Measurements from ENCODE around the gene MMEL1. TPM values are rescaled to one million over a fixed set of nuclear protein-coding genes. Genes with fewer than 3 reads are reported as not detected.

The MMEL1 gene
- polyA plus RNA-seq, 1 of the 3 experiments (the other 2 are of a cell fraction): 0.16 TPM

DNA sequence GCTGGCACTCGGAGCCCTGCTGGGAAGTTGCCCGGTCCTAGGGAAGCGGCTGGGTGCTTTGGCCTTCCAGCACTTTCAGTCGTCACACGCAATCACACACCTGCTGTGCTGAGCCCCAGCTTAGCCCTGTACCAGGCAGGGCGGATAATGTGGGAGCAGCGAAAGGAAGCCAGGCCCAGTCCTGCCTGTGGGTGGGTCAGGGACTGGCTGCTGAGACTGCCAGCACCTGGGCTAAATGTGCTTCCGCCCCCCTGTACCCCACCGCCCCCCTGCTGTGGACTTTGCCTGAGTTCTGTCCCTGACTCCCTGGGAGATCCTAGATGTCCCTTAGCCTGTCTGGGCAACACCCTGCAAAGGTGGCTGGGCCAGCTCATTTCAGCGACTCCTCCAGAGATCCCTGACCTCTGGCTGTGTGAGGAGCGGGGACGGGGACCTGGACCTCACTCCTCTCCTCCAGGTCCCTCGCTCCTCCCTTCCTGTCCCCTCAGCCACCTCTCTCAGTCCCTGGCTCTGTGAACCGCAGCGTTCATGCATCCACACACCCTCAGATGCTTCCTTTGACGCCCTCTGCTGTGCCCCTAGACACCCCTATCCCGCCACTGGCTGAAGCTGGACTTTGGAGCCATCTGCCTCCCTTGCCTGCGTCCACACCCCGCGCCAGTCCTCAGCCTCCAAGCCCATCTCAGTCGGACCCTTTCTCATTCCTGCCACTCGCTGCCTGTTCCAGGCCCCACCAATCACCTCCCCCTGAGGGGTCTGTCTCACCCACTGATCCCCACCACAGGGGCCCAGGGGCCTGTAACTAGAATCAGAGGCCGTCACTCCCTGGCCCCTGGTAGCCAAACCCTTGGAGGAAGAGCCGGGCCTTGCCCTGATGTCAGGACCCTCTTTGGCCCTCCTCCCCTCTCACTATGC is 1.4 kb downstream of the MMEL1 start:
- 41% methylated on average over 15 of the region's 24 CpGs for WGBS (ENCODE audit: low lambda C conversion rate)
- no peaks in the 10 kb centered on the region for H3K79me2 ChIP-seq (ENCODE audit: insufficient read depth)
- no peak overlapping the region for H3K4me2 ChIP-seq
- POLR2A ChIA-PET: no interaction called here
- peaks cover 5% of the 10 kb centered on the region for H3F3A ChIP-seq (replicated peaks; ENCODE audit: insufficient read depth)
- no peak overlapping the region for H2AFZ ChIP-seq (ENCODE audit: low read depth)
- TF ChIP-seq SIN3A (IDR thresholded peaks at IDR 0.05; ENCODE audit: borderline replicate concordance, low read depth, low read length) (no peak), TEAD4 (IDR thresholded peaks at IDR 0.05; ENCODE audit: borderline replicate concordance, insufficient read depth) (no peak), ELF1 (IDR thresholded peaks at IDR 0.05) (no peak), GATA2 (CRISPR knock-in tag; IDR thresholded peaks at IDR 0.05) (no peak), USF2 (IDR thresholded peaks at IDR 0.05; ENCODE audit: borderline replicate concordance, low read depth, low read length) (no peak), POLR2AphosphoS5 (IDR thresholded peaks at IDR 0.05; ENCODE audit: low read depth, low read length) (no peak), CHD2 (IDR thresholded peaks at IDR 0.05; ENCODE audit: low read length, partially characterized antibody) (no peak), MEF2A (IDR thresholded peaks at IDR 0.05; ENCODE audit: borderline replicate concordance, low read depth) (no peak), RCOR1 (IDR thresholded peaks at IDR 0.05; ENCODE audit: low read length) (no peak)
- DNase-seq: no peak
- H4K20me1 ChIP-seq (ENCODE audit: insufficient read depth): no peaks in the 10 kb centered on the region
- H3K27ac ChIP-seq (ENCODE audit: low read depth in 2 of 2, low read length in 1 of 2): no peak overlapping the region
- no peaks in the 10 kb centered on the region for H3K4me1 ChIP-seq (ENCODE audit: control insufficient read depth in 1 of 2, insufficient read depth in 2 of 2, low read depth in 1 of 2, low read length in 1 of 2)
- no peaks in the 10 kb centered on the region for H3K9me3 ChIP-seq
- H3K27me3 ChIP-seq (ENCODE audit: insufficient read depth): peaks cover 13% of the 10 kb centered on the region; the same call in 1 of the 2 replicates
- CTCF ChIA-PET: no interaction called here
- H3K4me3 ChIP-seq (ENCODE audit: low read depth in 2 of 2, low read length in 1 of 2): no peak overlapping the region
- H3K9ac ChIP-seq: no peak overlapping the region
- H3K9me2 ChIP-seq: no peaks in the 10 kb centered on the region
- no peaks in the 10 kb centered on the region for H3K36me3 ChIP-seq (replicated peaks in 1 of 2; ENCODE audit: control insufficient read depth in 1 of 2, insufficient read depth in 2 of 2, low read length in 1 of 2)

GRCh38 chr1:2630498-2631135 is 2.2 kb downstream of the MMEL1 start:
- no peaks in the 10 kb centered on the region for H3K79me2 ChIP-seq (ENCODE audit: insufficient read depth)
- POLR2A ChIA-PET: no interaction called here
- no peak overlapping the region for H3K4me3 ChIP-seq (ENCODE audit: low read depth in 2 of 2, low read length in 1 of 2)
- TF ChIP-seq CHD2 (IDR thresholded peaks at IDR 0.05; ENCODE audit: low read length, partially characterized antibody) (no peak), SMC3 (IDR thresholded peaks at IDR 0.05; ENCODE audit: low read depth, low read length) (no peak), TAF1 (IDR thresholded peaks at IDR 0.05; ENCODE audit: borderline replicate concordance, low read depth, low read length) (no peak), FOXJ3 (CRISPR knock-in tag; IDR thresholded peaks at IDR 0.05) (no peak), FOSL2 (IDR thresholded peaks at IDR 0.05; ENCODE audit: borderline replicate concordance, low read depth) (no peak), YY1 (IDR thresholded peaks at IDR 0.05; ENCODE audit: low read depth) (no peak), FOXM1 (IDR thresholded peaks at IDR 0.05; ENCODE audit: low read depth) (no peak)
- H3K4me1 ChIP-seq (ENCODE audit: control insufficient read depth in 1 of 2, insufficient read depth in 2 of 2, low read depth in 1 of 2, low read length in 1 of 2): no peaks in the 10 kb centered on the region
- peaks cover 13% of the 10 kb centered on the region; the same call in 1 of the 2 replicates for H3K27me3 ChIP-seq (ENCODE audit: insufficient read depth)
- no peaks in the 10 kb centered on the region for H3K9me3 ChIP-seq
- WGBS (ENCODE audit: low lambda C conversion rate): 73% methylated on average over 32 of the region's 35 CpGs
- H3K9ac ChIP-seq: no peak overlapping the region
- peaks cover 5% of the 10 kb centered on the region for H3F3A ChIP-seq (replicated peaks; ENCODE audit: insufficient read depth)
- no peak for DNase-seq
- H4K20me1 ChIP-seq (ENCODE audit: insufficient read depth): no peaks in the 10 kb centered on the region
- no peak overlapping the region for H2AFZ ChIP-seq (ENCODE audit: low read depth)
- no peaks in the 10 kb centered on the region for H3K36me3 ChIP-seq (replicated peaks in 1 of 2; ENCODE audit: control insufficient read depth in 1 of 2, insufficient read depth in 2 of 2, low read length in 1 of 2)
- CTCF ChIA-PET: no interaction called here
- no peak overlapping the region for H3K4me2 ChIP-seq
- H3K27ac ChIP-seq (ENCODE audit: low read depth in 2 of 2, low read length in 1 of 2): no peak overlapping the region
- H3K9me2 ChIP-seq: no peaks in the 10 kb centered on the region
